Nephron progenitor cell (in vitro differentiated cells): ENCODE measurements around the gene ERP44.

Source experiments
- DNase-seq: peaks from one replicate; pipeline ENCODE4 v3.0.0; 2021
- H3K27ac Mint-ChIP-seq: 2 replicates; pipeline ENCODE4 v1.8.0; 2021; ENCODE audit warnings: mild to moderate bottlenecking, moderate library complexity, mixed read lengths
- H3K27me3 Mint-ChIP-seq: 2 replicates; pipeline ENCODE4 v1.8.0; 2021; ENCODE audit warnings: mild to moderate bottlenecking, low read depth, mixed read lengths; ENCODE audit not compliant: poor library complexity
- H3K36me3 Mint-ChIP-seq: 2 replicates; pipeline ENCODE4 v1.8.0; 2021; ENCODE audit warnings: low read depth, mixed read lengths
- H3K4me1 Mint-ChIP-seq: 2 replicates; pipeline ENCODE4 v1.8.0; 2021; ENCODE audit warnings: mixed read lengths
- H3K4me3 Mint-ChIP-seq: 2 replicates; pipeline ENCODE4 v1.8.0; 2021; ENCODE audit warnings: mild to moderate bottlenecking, moderate library complexity, mixed read lengths
- H3K9me3 Mint-ChIP-seq: 2 replicates; pipeline ENCODE4 v1.8.0; 2021; ENCODE audit warnings: mild to moderate bottlenecking, moderate library complexity, mixed read lengths
- TF ChIP-seq, protein P1 (sequence below): fragments of 200-600 bp; sonication (generic); IDR thresholded peaks from 2 replicates; pipeline ENCODE4 v1.5.0; 2021; ENCODE audit warnings: antibody characterized with exemption

ERP44 gene

DNA sequence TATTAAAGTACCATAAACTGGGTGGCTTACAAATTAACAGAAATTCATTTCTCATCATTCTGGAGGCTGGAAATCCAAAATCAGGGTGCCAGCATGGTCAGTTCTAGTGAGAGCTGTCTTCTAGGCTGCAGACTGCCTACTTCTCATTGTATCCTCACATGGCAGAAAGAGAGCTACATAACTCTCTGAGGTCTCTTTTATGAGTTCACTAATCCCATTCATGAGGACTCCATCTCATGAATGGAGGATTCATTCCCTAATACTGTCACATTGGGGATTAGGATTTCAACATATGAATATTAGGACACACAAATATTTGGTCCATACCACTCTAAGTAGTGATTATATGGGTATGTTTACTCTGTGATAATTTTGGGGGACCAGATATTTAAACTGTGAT is 84.0 kb downstream of the ERP44 start:
- Mint-ChIP-seq H3K27ac (no peak overlapping the region), H3K4me3 (no peak overlapping the region), H3K27me3 (no peaks in the 10 kb centered on the region), H3K9me3 (peaks cover 6% of the 10 kb centered on the region), H3K4me1 (no peaks in the 10 kb centered on the region), H3K36me3 (peaks cover 20% of the 10 kb centered on the region)
- TF ChIP-seq, protein P1, sequence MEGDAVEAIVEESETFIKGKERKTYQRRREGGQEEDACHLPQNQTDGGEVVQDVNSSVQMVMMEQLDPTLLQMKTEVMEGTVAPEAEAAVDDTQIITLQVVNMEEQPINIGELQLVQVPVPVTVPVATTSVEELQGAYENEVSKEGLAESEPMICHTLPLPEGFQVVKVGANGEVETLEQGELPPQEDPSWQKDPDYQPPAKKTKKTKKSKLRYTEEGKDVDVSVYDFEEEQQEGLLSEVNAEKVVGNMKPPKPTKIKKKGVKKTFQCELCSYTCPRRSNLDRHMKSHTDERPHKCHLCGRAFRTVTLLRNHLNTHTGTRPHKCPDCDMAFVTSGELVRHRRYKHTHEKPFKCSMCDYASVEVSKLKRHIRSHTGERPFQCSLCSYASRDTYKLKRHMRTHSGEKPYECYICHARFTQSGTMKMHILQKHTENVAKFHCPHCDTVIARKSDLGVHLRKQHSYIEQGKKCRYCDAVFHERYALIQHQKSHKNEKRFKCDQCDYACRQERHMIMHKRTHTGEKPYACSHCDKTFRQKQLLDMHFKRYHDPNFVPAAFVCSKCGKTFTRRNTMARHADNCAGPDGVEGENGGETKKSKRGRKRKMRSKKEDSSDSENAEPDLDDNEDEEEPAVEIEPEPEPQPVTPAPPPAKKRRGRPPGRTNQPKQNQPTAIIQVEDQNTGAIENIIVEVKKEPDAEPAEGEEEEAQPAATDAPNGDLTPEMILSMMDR, result no peak
- DNase-seq, result no peak

DNA sequence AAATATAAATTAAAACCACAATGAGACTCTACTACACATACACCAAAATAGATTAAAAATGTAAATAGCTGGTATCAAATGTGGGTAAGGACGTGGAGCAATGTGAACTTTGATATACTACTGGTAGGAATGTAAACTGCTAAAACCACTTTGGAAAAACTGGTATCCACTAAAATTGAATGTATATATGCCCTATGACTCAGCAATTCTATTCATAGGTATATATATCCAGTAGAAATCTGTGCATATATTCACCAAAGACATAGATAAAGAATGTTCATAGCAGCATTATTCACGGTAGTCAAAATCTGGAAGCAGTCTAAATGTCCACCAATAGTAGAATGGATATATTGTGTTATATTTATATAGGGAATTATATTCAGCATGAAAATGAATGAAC is 85.2 kb downstream of the ERP44 start:
- Mint-ChIP-seq H3K36me3 (peaks cover 7% of the 10 kb centered on the region), H3K27ac (no peak overlapping the region), H3K27me3 (no peaks in the 10 kb centered on the region), H3K4me3 (no peak overlapping the region), H3K9me3 (peaks cover 6% of the 10 kb centered on the region), H3K4me1 (no peaks in the 10 kb centered on the region)
- DNase-seq, result no peak
- TF ChIP-seq, protein P1, result no peak

DNA sequence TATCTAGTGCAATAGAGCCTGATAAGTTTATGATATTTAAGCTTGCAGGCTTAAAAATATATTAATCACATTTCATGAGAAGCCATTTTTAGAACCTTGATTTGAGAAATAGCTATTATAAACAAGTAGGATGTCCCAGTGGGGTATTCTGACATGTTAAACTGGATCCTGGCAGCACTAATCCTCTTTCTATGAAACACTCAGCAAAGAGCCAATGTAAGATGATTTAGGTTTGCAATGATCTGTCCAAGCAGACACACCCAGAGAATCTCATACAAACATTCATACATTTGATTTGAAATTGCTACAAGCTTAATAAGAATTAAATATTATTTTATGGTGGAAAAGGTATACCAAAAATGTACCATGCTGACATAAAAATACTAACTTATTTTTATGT is 86.5 kb downstream of the ERP44 start:
- Mint-ChIP-seq H3K9me3 (peaks cover 6% of the 10 kb centered on the region), H3K4me1 (no peaks in the 10 kb centered on the region), H3K27ac (no peak overlapping the region), H3K27me3 (no peaks in the 10 kb centered on the region), H3K36me3 (peaks cover 7% of the 10 kb centered on the region), H3K4me3 (no peak overlapping the region)
- TF ChIP-seq, protein P1, result no peak
- no peak for DNase-seq

DNA sequence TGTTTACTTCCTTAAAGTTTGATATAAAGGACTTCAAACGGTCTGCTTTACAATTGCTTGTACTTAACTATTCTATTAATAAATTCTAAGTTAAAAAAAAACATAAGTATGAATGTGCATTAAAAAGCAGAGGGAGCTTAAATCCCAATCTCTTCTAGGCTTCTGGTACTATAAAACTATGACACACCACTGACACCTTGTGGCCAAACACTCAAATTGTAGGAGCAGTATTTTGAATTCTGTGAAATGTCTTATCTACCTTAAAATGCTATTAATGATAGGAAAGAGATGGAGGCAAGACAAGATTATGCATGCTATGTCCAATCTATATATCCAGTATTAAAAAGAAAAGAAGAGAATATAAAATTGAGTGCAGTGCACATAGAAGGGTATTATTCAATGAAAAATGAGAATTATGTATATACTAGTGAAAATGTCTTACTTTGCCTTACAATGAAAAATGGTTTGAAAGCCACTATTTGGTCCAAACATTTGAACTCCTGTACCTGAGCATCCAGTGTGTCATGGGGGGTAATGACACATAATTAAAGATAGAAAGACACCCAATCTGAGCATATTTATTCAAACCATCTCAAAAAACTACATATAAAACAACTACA is 87.6 kb downstream of the ERP44 start:
- TF ChIP-seq, protein P1, result peak; percentile 78
- peaks cover 6% of the 10 kb centered on the region for H3K9me3 Mint-ChIP-seq
- H3K27ac Mint-ChIP-seq, result no peak overlapping the region
- H3K4me3 Mint-ChIP-seq, result no peak overlapping the region
- no peaks in the 10 kb centered on the region for H3K4me1 Mint-ChIP-seq
- no peaks in the 10 kb centered on the region for H3K27me3 Mint-ChIP-seq
- peaks cover 7% of the 10 kb centered on the region for H3K36me3 Mint-ChIP-seq
- peak; percentile 39 for DNase-seq

DNA sequence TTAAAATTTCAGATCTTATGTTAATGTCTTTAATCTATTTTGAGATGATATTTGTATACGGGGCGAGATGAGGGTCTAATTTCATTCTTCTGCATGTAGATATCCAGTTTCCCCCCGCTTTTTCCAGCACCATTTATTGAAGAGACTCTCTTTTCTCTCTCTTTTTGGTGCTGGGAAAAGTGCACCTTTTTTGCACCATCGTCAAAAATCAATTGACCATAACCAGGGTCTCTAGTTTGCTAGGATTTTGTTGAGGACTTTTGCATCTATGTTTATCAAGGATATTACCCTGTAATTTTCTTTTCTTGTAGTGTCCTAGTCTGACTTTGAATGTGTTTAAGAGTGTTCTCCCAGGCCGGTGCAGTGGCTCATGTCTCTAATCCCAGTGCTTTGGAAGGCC is 99.0 kb downstream of the ERP44 start:
- Mint-ChIP-seq H3K36me3 (peaks cover 91% of the 10 kb centered on the region), H3K27ac (no peak overlapping the region), H3K27me3 (peaks cover 4% of the 10 kb centered on the region), H3K4me1 (no peaks in the 10 kb centered on the region), H3K4me3 (no peak overlapping the region), H3K9me3 (peaks cover 16% of the 10 kb centered on the region)
- TF ChIP-seq, protein P1, result no peak
- no peak for DNase-seq

DNA sequence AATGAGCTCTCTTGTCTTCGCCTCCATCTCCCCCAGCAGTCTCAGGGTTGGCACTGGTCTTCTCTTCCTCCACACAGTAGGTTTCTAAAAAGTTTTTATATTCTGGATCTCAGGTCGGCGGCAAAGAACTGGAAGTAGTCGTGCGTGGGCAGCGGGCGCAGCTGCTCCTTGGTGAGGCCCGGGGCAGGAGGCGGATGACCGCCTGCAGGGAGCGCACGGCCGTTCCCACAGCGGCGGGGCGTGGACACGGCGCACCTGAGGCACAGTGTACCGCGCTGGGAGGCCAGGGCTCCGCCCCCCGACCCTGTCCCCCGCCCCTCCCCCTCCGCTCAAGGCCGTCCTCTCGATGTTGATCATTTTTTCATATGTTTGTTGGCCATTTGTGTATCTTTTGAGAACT is 99.9 kb downstream of the ERP44 start:
- DNase-seq, result no peak
- H3K27me3 Mint-ChIP-seq, result peaks cover 4% of the 10 kb centered on the region
- no peaks in the 10 kb centered on the region for H3K4me1 Mint-ChIP-seq
- peaks cover 94% of the 10 kb centered on the region for H3K36me3 Mint-ChIP-seq
- no peak overlapping the region for H3K4me3 Mint-ChIP-seq
- TF ChIP-seq, protein P1, result no peak
- H3K27ac Mint-ChIP-seq, result peak overlapping the region; percentile 1
- peaks cover 26% of the 10 kb centered on the region for H3K9me3 Mint-ChIP-seq
